GM11168 (cell line): ENCODE results near the gene UNC5C.

ENCODE experiments used
- in situ Hi-C: fragments of 300-500 bp; cut with MboI; formaldehyde crosslinking; loops from one replicate; pipeline ENCODE4 v1.12.0; 2022; ENCODE audit warnings: low sequenced_read_pairs; ENCODE audit not compliant: unreplicated experiment

UNC5C gene

GRCh38 chr4:95410387-95410977 is 138.3 kb downstream of the UNC5C start:
- in situ Hi-C loops, result no loop called here

GRCh38 chr4:95409750-95410149 is 139.0 kb downstream of the UNC5C start:
- in situ Hi-C loops, result no loop called here

DNA sequence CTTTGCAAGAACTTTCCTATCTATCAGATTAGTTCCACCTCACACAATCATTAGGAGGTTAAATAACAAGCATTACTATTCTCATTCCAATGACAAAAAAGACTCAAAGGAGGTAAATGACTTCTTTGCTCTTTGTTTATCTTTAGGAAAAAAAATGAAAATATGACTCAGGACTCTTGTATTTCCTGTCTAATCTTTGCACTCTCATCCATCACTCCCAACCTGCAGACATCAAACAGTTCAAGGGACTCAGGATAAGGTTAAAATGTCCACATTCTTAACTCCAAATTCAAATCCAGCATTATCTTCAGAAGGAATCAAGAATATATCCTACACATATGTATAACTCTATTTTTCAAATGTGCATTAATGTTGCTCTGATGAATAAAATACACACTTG is 139.6 kb downstream of the UNC5C start:
- in situ Hi-C loops, result no loop called here

GRCh38 chr4:95402299-95402698 is 146.5 kb downstream of the UNC5C start:
- in situ Hi-C loops, result no loop called here

DNA sequence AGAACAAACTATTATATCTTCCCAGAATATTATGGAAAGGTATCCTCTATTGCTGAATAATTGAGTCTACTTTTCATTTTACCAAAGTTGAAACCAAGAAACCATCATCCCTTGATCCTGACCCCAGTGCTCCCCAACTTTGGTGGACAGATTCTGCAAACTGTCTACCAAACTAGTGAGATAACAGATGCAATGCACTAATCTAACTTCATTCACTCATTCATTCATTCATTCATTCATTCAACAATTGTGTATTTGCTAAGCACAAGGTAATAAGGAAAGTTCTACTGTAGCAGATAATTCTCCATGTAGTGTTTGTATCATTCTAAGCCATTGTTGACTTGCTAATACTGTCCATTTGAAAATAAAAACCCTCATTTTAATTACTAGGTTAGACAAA is 150.6 kb downstream of the UNC5C start:
- in situ Hi-C loops, result no loop called here

- in situ Hi-C loops, result no loop called here
Measured at GRCh38 chr4:95394752-95395306, 153.9 kb downstream of the UNC5C start.

- in situ Hi-C loops, result no loop called here
Measured at GRCh38 chr4:95393821-95394220, 155.0 kb downstream of the UNC5C start.

DNA sequence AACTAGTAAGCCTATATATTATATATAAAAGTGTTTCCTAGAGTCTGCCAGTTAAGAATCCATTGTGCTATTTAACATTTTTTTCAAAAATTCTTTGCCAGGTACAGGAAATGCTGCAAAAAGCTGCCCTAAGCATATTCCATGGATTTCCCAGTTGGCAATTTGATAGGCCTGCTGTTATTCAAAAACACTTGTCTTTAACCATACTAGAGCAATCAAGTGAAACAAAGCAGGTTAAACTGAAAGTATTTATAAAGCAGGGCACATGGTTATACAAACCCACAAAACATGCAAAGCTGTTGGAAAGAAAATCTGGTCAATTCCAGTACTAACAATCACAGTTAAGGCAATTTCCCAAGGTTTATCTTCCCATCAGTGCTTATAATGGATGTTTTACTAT is 159.9 kb downstream of the UNC5C start:
- in situ Hi-C loops, result no loop called here

- in situ Hi-C loops, result no loop called here
Measured at GRCh38 chr4:95387719-95388118, 161.1 kb downstream of the UNC5C start.

DNA sequence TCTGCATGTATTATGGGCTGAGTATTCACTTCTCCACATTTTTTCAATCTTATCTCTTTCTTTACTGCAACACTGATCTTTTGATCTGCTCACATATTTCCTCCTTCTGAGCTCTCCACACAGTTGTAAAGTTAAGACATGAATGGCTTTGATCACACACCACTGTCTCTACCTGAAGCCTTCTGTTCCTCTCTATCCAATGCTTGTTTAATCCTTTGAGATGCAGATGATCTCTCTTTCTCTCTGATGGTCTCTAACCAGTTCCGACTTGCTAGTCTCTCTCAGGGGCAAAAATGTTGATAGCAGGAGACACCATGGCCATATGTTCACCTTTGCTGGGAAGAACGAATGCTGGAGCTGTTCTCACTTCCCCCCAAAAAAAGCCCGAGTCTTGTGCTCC is 162.4 kb downstream of the UNC5C start:
- in situ Hi-C loops, result no loop called here

- in situ Hi-C loops, result no loop called here
Measured at GRCh38 chr4:95381843-95382580, 166.8 kb downstream of the UNC5C start.

DNA sequence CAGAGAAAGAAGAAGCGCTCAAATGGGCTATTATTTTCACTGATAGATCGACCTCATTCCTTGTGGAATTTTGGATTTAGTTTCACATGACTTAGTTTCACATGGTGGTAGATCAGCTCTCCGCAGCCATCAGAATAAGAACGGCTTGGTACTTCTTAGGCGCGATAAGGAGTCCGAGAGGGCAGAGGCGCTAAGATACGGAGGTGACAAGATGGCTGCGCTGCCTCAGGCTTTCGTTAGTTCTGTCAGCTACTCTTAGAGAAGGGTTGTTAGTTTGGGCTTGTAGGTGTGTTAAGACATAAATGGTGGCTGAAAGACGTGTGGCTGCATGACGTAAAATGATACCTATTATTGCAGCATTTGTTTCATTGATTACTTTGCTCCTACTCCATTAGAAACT is 169.1 kb downstream of the UNC5C start:
- in situ Hi-C loops, result no loop called here

DNA sequence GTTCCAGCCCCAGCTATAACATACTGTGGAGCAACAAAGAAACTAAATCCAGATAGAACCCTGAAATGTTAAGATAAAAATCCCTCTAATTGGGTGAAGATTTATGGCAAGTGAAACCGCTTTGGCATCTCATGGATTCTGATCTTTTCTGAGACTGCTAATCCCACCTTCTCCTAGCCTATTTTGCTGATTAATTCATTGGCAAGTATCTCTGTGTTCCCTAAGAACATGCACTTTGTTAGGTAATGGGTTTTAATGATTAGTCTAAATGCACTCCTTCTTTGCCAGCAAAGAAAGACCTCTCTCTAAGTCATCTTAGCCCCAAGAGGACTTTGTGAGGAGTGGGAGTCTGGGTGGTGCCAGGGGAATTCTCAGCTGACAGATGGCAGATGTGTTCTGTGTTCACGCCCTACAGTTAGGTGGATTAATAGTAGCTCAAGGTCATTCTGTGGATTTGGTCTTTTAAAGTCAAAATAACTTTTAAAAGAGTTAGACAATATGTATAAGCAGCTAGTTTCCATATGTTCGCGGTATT is 171.3 kb downstream of the UNC5C start:
- in situ Hi-C loops, result no loop called here

- in situ Hi-C loops, result no loop called here
Measured at GRCh38 chr4:95371476-95372224, 177.1 kb downstream of the UNC5C start.

- in situ Hi-C loops, result no loop called here
Measured at GRCh38 chr4:95367824-95368223, 180.9 kb downstream of the UNC5C start.

- in situ Hi-C loops, result no loop called here
Measured at GRCh38 chr4:95363966-95364365, 184.8 kb downstream of the UNC5C start.

DNA sequence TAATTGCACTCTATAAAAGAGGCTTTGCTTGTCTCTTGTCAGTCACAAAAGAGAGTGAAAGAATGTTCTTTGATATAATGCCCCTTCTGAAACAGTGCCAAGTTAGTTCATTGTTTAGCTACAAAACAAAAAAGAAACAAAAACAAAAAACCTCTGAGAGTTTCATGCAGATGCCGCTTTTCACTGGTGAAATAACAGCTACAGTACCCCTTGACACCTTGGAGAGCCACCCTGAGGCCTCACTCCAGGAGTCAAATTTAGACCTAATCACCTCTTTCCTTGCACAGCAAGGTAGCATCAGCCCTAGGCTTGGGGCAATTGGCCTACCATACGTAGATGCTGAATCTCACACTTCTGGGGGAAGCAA is 185.2 kb downstream of the UNC5C start:
- in situ Hi-C loops, result no loop called here

- in situ Hi-C loops, result no loop called here
Measured at GRCh38 chr4:95362906-95363558, 185.7 kb downstream of the UNC5C start.

GRCh38 chr4:95362066-95362465 is 186.7 kb downstream of the UNC5C start:
- in situ Hi-C loops, result no loop called here

DNA sequence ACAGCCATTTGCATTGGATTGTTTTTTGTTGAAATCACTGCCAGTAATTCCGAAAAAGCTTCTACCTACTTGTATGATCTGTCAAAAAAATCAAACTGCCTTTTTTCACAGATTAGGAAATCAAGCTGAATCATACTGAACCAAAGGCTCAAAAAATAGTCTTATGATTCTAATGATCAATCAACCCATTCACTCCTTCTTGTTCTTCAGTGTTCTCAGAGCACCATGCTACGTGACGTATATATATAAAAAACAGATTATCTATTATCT is 187.1 kb downstream of the UNC5C start:
- in situ Hi-C loops, result no loop called here
